Suprapubic skin (tissue), 4 donors: Measurements from ENCODE around the gene EVPL. TPM values are rescaled to one million over a fixed set of nuclear protein-coding genes. Genes with fewer than 3 reads are reported as not detected.

ENCODE experiments used
- DNase-seq, 2 donors: peaks; one replicate each; pipeline ENCODE4 v3.0.0-alpha.2; 2019; ENCODE audit warnings: low spot score in 2 of 2
- H3K27ac ChIP-seq: fragments of 200-600 bp; sonication (generic); one replicate; pipeline ENCODE4 v1.5.1; 2019
- H3K27me3 ChIP-seq: fragments of 200-600 bp; sonication (generic); one replicate; pipeline ENCODE4 v1.5.1; 2019
- H3K36me3 ChIP-seq: fragments of 200-600 bp; sonication (generic); one replicate; pipeline ENCODE4 v1.5.1; 2019
- H3K4me1 ChIP-seq: fragments of 200-600 bp; sonication (generic); one replicate; pipeline ENCODE4 v1.5.1; 2019
- H3K4me3 ChIP-seq: fragments of 200-600 bp; sonication (generic); one replicate; pipeline ENCODE4 v1.5.1; 2019; ENCODE audit warnings: mild to moderate bottlenecking
- H3K9me3 ChIP-seq: fragments of 200-600 bp; sonication (generic); one replicate; pipeline ENCODE4 v1.5.1; 2019
- EP300 ChIP-seq: sonication (generic); formaldehyde crosslinking; IDR thresholded peaks from one replicate; pipeline ENCODE4 v1.6.1; 2017; ENCODE audit warnings: antibody characterized with exemption
- POLR2A ChIP-seq, 2 donors: fragments of 450-650 bp; IDR thresholded peaks; one replicate each; pipeline ENCODE4 v1.6.1; 2017; ENCODE audit warnings: antibody characterized with exemption in 2 of 2, mild to moderate bottlenecking in 2 of 2, moderate library complexity in 2 of 2
- POLR2AphosphoS5 ChIP-seq, 3 donors: sonication (generic); formaldehyde crosslinking; IDR thresholded peaks; one replicate each; pipeline ENCODE4 v1.6.1; 2017; ENCODE audit warnings: antibody characterized with exemption in 3 of 3
- WGBS: methylation state at CpG from one replicate; pipeline ENCODE4 v1.1.5; 2018; 5-methylcytosine and 5-hydroxymethylcytosine counted together
- total RNA-seq, 4 donors: library from RNA; depleted of rRNA; stranded (reverse); fragments of >200 nt; gene quantifications; one replicate each; pipeline ENCODE4 v1.1.0, GENCODE V29; 2016
- TF ChIP-seq, protein P1 (sequence below), 2 donors: fragments of 200-600 bp in 1 of 2; fragments of 450-650 bp in 1 of 2; sonication (generic) in 1 of 2; IDR thresholded peaks; one replicate each; pipeline ENCODE4 v1.5.1; 2016 to 2019; ENCODE audit warnings: antibody characterized with exemption in 2 of 2, mild to moderate bottlenecking in 1 of 2, moderate library complexity in 1 of 2

The EVPL gene
- total RNA-seq, 4 donors from 2014 or later, result 218 to 425 (median 274) TPM

- no peak for DNase-seq
- Histone ChIP-seq H3K4me1 (peaks cover 21% of the 10 kb centered on the region), H3K4me3 (no peak overlapping the region), H3K27ac (no peak overlapping the region), H3K9me3 (no peaks in the 10 kb centered on the region), H3K36me3 (peaks cover 75% of the 10 kb centered on the region), H3K27me3 (no peaks in the 10 kb centered on the region)
- TF ChIP-seq POLR2AphosphoS5 (IDR thresholded peaks at IDR 0.05) (no peak), POLR2A (IDR thresholded peaks at IDR 0.05) (no peak), EP300 (no peak)
- TF ChIP-seq, protein P1, sequence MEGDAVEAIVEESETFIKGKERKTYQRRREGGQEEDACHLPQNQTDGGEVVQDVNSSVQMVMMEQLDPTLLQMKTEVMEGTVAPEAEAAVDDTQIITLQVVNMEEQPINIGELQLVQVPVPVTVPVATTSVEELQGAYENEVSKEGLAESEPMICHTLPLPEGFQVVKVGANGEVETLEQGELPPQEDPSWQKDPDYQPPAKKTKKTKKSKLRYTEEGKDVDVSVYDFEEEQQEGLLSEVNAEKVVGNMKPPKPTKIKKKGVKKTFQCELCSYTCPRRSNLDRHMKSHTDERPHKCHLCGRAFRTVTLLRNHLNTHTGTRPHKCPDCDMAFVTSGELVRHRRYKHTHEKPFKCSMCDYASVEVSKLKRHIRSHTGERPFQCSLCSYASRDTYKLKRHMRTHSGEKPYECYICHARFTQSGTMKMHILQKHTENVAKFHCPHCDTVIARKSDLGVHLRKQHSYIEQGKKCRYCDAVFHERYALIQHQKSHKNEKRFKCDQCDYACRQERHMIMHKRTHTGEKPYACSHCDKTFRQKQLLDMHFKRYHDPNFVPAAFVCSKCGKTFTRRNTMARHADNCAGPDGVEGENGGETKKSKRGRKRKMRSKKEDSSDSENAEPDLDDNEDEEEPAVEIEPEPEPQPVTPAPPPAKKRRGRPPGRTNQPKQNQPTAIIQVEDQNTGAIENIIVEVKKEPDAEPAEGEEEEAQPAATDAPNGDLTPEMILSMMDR (IDR thresholded peaks at IDR 0.05), result no peak
- WGBS, result 71% methylated on average over 6 of the region's 6 CpGs
These were observed 13.3 kb upstream of the EVPL start for GRCh38 chr17:76040376-76040775.

DNA sequence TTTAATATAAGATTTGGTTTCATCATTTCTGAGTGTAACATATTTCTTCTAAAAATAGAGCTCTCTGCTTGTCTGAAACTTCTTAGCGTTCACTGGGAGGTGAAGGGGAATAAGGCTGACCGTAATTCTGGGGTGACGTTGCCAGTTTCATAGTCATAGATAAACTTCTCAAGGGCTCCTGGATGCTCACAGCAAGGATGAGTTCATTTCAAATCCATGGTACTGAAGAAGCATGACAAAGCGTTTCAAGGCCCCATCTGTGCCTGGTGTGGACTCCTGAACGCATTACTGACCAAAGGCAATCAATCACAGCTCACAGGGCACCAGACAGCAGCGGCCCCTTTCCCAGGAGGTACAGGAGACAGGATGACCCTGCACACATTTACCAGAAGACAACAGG, 12.0 kb upstream of the EVPL start:
- 65% methylated on average over 6 of the region's 6 CpGs for WGBS

GRCh38 chr17:76038050-76038449, 10.9 kb upstream of the EVPL start:
- 66% methylated on average over 3 of the region's 3 CpGs for WGBS
- no peak for TF ChIP-seq POLR2A (IDR thresholded peaks at IDR 0.05)
- TF ChIP-seq, protein P1 (IDR thresholded peaks at IDR 0.05), result no peak
- no peak for TF ChIP-seq POLR2AphosphoS5 (IDR thresholded peaks at IDR 0.05)
- TF ChIP-seq EP300, result no peak
- peaks cover 52% of the 10 kb centered on the region for H3K36me3 ChIP-seq
- H3K4me3 ChIP-seq, result no peak overlapping the region
- H3K27me3 ChIP-seq, result no peaks in the 10 kb centered on the region
- no peak overlapping the region for H3K27ac ChIP-seq
- H3K4me1 ChIP-seq, result peaks cover 7% of the 10 kb centered on the region
- no peak for DNase-seq
- no peaks in the 10 kb centered on the region for H3K9me3 ChIP-seq

More for the DNA sequence above, 12.0 kb upstream of the EVPL start:
- no peaks in the 10 kb centered on the region for H3K9me3 ChIP-seq
- H3K36me3 ChIP-seq, result peaks cover 63% of the 10 kb centered on the region
- H3K27ac ChIP-seq, result no peak overlapping the region
- H3K27me3 ChIP-seq, result no peaks in the 10 kb centered on the region
- no peak for DNase-seq
- TF ChIP-seq POLR2A (IDR thresholded peaks at IDR 0.05), result no peak
- TF ChIP-seq POLR2AphosphoS5 (IDR thresholded peaks at IDR 0.05), result no peak
- no peak for TF ChIP-seq EP300
- TF ChIP-seq, protein P1 (IDR thresholded peaks at IDR 0.05), result no peak
- peaks cover 12% of the 10 kb centered on the region for H3K4me1 ChIP-seq
- no peak overlapping the region for H3K4me3 ChIP-seq

GRCh38 chr17:76036497-76037261, 9.6 kb upstream of the EVPL start:
- no peaks in the 10 kb centered on the region for H3K9me3 ChIP-seq
- H3K4me3 ChIP-seq, result no peak overlapping the region
- H3K4me1 ChIP-seq, result peaks cover 7% of the 10 kb centered on the region
- no peak for DNase-seq
- WGBS, result 53% methylated on average over 19 of the region's 22 CpGs
- TF ChIP-seq POLR2A (IDR thresholded peaks at IDR 0.05) (no peak), POLR2AphosphoS5 (IDR thresholded peaks at IDR 0.05) (no peak), EP300 (no peak)
- TF ChIP-seq, protein P1 (IDR thresholded peaks at IDR 0.05), result no peak
- H3K36me3 ChIP-seq, result peaks cover 38% of the 10 kb centered on the region
- H3K27me3 ChIP-seq, result no peaks in the 10 kb centered on the region
- H3K27ac ChIP-seq, result no peak overlapping the region

DNA sequence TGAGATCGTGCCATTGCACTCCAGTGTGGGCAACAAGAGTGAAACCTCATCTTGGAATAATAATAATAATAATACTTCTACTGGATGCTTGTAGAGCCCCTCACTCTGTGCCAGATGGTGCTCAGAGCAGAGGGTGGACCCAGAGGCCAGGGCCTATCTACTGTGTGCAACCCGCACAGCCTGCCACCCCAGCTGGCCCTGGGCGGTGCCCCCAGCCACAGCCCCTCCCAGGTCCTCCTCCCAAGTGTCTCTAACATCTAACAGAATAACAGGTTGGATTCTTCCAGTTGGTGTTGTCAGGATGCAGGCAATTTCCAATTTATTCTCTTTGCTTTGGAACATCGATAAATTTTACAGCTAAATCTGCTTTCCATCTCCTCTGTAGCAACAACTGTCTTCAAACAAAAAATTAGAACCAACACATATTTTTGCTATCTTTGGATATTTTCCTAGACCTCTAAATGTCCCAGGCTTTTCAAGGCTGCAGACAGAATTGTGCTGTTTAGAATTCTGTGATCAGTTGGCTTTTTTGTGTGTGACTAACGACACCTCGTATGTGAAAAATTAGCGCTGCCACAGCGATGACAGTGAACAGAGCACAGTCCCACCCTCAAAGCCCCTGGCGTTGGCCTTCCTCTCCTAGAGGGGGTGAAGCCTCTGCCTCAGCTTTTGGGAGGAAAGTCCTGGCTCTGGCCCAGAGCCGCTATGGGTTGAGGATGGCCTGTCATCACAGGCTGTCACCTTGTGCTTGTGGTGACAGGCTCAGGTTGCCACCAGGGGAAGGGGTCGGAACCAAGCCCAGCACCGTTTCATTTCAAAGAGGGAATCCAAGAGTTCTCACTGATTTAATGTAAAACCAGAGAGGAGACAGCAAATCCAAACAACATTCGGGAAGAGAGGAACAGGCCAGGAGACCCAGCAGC, 7.6 kb upstream of the EVPL start:
- TF ChIP-seq EP300, result no peak
- TF ChIP-seq, protein P1 (IDR thresholded peaks at IDR 0.05), result no peak
- no peak for TF ChIP-seq POLR2AphosphoS5 (IDR thresholded peaks at IDR 0.05)
- TF ChIP-seq POLR2A (IDR thresholded peaks at IDR 0.05), result no peak
- WGBS, result 78% methylated on average over 13 of the region's 13 CpGs
- Histone ChIP-seq H3K27ac (no peak overlapping the region), H3K4me3 (no peak overlapping the region), H3K36me3 (peaks cover 18% of the 10 kb centered on the region), H3K4me1 (peaks cover 11% of the 10 kb centered on the region), H3K27me3 (no peaks in the 10 kb centered on the region), H3K9me3 (no peaks in the 10 kb centered on the region)
- no peak for DNase-seq
